GM12878 (cell line): ENCODE measurements around the gene TSPYL6. TPM values are rescaled to one million over a fixed set of nuclear protein-coding genes. Genes with fewer than 3 reads are reported as not detected.
A peak's percentile ranks its signal among the peaks of the same experiment; 100 is the strongest.

Experiments used
- BCLAF1 ChIP-seq: fragments of 450-650 bp; IDR thresholded peaks from 2 replicates; pipeline ENCODE4 v1.6.1; 2017; ENCODE audit warnings: antibody characterized with exemption, mild to moderate bottlenecking, moderate library complexity
- CREM ChIP-seq: IDR thresholded peaks from 2 replicates; pipeline ENCODE4 v1.6.1; 2014; ENCODE audit warnings: antibody characterized with exemption, low read depth
- DPF2 ChIP-seq: fragments of 450-650 bp; IDR thresholded peaks from 2 replicates; pipeline ENCODE4 v1.6.1; 2017; ENCODE audit warnings: mild to moderate bottlenecking
- ETV6 ChIP-seq, 2 experiments: fragments of 450-650 bp in 1 of 2; IDR thresholded peaks in 1 of 2; conservative IDR thresholded peaks in 1 of 2; 2 replicates each; pipeline ENCODE4 v1.6.1; 2014; ENCODE audit warnings: antibody characterized with exemption in 1 of 2, borderline replicate concordance in 1 of 2, low read depth in 1 of 2, mild to moderate bottlenecking in 1 of 2, moderate library complexity in 1 of 2
- FOS ChIP-seq: IDR thresholded peaks from 3 replicates; pipeline ENCODE4 v1.6.1; 2011; ENCODE audit warnings: borderline replicate concordance; ENCODE audit not compliant: insufficient read length; ENCODE audit errors: extremely low read depth
- IRF4 ChIP-seq: IDR thresholded peaks from 2 replicates; pipeline ENCODE4 v1.6.1; 2011; ENCODE audit warnings: low read depth, low read length
- MAX ChIP-seq: IDR thresholded peaks from 2 replicates; pipeline ENCODE4 v1.6.1; 2012; ENCODE audit warnings: low read depth, low read length, improper control_type of control experiment
- NRF1 ChIP-seq: conservative IDR thresholded peaks from 2 replicates; pipeline ENCODE4 v1.6.1; 2011; ENCODE audit warnings: mild to moderate bottlenecking, low read depth, low read length, improper control_type of control experiment
- RBBP5 ChIP-seq: fragments of 200-600 bp; sonication (generic); conservative IDR thresholded peaks from 2 replicates; pipeline ENCODE4 v1.6.1; 2016
- SMAD1 ChIP-seq: fragments of 450-650 bp; IDR thresholded peaks from 2 replicates; pipeline ENCODE4 v1.6.1; 2018; ENCODE audit warnings: mild to moderate bottlenecking, low read depth; ENCODE audit not compliant: partially characterized antibody
- SMAD5 ChIP-seq: IDR thresholded peaks from 2 replicates; pipeline ENCODE4 v1.6.1; 2016; ENCODE audit warnings: antibody characterized with exemption, low read depth
- SMC3 ChIP-seq: IDR thresholded peaks from 2 replicates; pipeline ENCODE4 v1.6.1; 2011; ENCODE audit warnings: low read length, improper control_type of control experiment, borderline replicate concordance
- YBX1 ChIP-seq: fragments of 450-650 bp; IDR thresholded peaks from 2 replicates; pipeline ENCODE4 v1.6.1; 2016; ENCODE audit warnings: antibody characterized with exemption
- polyA plus RNA-seq, 11 experiments: library from polyadenylated mRNA; depleted of rRNA in 4 of 11; unstranded in 6 of 11; stranded (reverse) in 5 of 11; fragments of >200 nt; fragmentation: Nextera tagmentation in 4 of 11; fragmentation: Illumina TruSeq in 1 of 11; extraction: Ambion mirVana in 4 of 11; extraction: Trizol in 1 of 11; gene quantifications; 1 replicate in 1 of 11; 2 replicates in 10 of 11; pipeline versions ENCODE4 v1.2.1 to v1.2.3, GENCODE V29; 2011 to 2016; ENCODE audit warnings: inconsistent platforms in 2 of 11, missing spikeins in 2 of 11, low read depth in 1 of 11
- total RNA-seq, 4 experiments: library from RNA; depleted of rRNA in 3 of 4; stranded (reverse); fragments of >200 nt in 3 of 4; fragmentation: Illumina TruSeq in 1 of 4; extraction: Trizol in 1 of 4; gene quantifications; 2 replicates each; pipeline versions ENCODE4 v1.2.1 to v1.2.3, GENCODE V29; 2013 to 2021
- TF ChIP-seq, protein P1 (sequence below): fragments of 450-650 bp; IDR thresholded peaks from 2 replicates; pipeline ENCODE4 v1.6.1; 2017; ENCODE audit warnings: low read depth, mild to moderate bottlenecking, moderate library complexity
- TF ChIP-seq, protein P2 (sequence below): fragments of 450-650 bp; IDR thresholded peaks from 2 replicates; pipeline ENCODE4 v1.6.1; 2017; ENCODE audit warnings: mild to moderate bottlenecking, moderate library complexity
- TF ChIP-seq, protein P3 (sequence below): fragments of 450-650 bp; IDR thresholded peaks from 2 replicates; pipeline ENCODE4 v1.6.1; 2018; ENCODE audit warnings: mild to moderate bottlenecking, low read depth, moderate library complexity; ENCODE audit not compliant: partially characterized antibody

TSPYL6 gene
- total and polyA plus RNA-seq, 10 of the 15 experiments (the other 5 are each of a cell fraction or from before 2014, with no cell fraction given) = not detected

DNA sequence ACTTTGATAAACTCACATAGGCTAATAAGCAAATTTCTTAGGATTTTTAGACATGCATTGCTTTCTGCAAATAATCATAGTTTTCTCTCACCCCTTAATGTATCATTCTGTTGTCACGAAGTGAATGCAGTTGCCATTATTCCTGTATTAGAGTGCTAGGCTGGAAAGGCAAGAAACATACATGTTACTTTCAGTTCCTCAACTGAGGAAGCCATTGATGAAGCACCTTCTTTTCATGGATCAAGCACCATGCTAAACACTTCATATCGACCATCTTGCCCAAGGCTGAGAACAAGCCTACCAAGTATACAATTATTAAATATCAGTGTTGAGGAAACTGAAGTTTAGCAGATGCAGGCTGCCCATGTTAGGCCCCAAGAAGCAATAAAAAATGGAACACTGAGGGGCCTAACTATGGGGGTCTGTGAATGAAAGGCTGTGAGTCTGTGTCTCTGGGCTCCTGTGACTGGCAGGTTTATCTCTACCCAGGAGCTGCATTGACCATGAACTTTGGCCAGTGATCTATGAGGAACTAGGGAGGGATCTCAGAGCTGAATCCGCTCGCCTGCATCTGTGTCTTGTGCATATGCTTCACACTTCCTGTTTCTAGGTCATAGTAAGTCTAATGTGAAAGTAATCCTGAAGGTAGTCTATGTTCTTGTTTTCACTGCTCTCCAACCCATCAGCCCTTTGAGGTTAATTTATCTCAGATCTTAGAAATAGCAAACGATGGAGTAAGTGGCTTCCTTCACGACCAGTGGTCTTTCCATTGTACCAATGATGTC, 16.0 kb upstream of the TSPYL6 start (continued):
- TF ChIP-seq BCLAF1 (no peak), CREM (no peak), DPF2 (no peak), SMAD1 (no peak), NRF1 (no peak), ETV6 (conservative IDR thresholded peaks at IDR 0.05 in 1 of 2, IDR thresholded peaks at IDR 0.05 in 1 of 2; ENCODE audit: borderline replicate concordance in 1 of 2, low read depth in 1 of 2) (no peak; a peak in 1 of 4 replicates), IRF4 (peak; percentile 72; the same call in 1 of the 2 replicates), YBX1 (no peak), MAX (no peak), FOS (no peak), RBBP5 (no peak), SMAD5 (no peak), SMC3 (no peak)
- TF ChIP-seq, protein P1, sequence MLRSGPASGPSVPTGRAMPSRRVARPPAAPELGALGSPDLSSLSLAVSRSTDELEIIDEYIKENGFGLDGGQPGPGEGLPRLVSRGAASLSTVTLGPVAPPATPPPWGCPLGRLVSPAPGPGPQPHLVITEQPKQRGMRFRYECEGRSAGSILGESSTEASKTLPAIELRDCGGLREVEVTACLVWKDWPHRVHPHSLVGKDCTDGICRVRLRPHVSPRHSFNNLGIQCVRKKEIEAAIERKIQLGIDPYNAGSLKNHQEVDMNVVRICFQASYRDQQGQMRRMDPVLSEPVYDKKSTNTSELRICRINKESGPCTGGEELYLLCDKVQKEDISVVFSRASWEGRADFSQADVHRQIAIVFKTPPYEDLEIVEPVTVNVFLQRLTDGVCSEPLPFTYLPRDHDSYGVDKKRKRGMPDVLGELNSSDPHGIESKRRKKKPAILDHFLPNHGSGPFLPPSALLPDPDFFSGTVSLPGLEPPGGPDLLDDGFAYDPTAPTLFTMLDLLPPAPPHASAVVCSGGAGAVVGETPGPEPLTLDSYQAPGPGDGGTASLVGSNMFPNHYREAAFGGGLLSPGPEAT = no peak
- TF ChIP-seq, protein P2, sequence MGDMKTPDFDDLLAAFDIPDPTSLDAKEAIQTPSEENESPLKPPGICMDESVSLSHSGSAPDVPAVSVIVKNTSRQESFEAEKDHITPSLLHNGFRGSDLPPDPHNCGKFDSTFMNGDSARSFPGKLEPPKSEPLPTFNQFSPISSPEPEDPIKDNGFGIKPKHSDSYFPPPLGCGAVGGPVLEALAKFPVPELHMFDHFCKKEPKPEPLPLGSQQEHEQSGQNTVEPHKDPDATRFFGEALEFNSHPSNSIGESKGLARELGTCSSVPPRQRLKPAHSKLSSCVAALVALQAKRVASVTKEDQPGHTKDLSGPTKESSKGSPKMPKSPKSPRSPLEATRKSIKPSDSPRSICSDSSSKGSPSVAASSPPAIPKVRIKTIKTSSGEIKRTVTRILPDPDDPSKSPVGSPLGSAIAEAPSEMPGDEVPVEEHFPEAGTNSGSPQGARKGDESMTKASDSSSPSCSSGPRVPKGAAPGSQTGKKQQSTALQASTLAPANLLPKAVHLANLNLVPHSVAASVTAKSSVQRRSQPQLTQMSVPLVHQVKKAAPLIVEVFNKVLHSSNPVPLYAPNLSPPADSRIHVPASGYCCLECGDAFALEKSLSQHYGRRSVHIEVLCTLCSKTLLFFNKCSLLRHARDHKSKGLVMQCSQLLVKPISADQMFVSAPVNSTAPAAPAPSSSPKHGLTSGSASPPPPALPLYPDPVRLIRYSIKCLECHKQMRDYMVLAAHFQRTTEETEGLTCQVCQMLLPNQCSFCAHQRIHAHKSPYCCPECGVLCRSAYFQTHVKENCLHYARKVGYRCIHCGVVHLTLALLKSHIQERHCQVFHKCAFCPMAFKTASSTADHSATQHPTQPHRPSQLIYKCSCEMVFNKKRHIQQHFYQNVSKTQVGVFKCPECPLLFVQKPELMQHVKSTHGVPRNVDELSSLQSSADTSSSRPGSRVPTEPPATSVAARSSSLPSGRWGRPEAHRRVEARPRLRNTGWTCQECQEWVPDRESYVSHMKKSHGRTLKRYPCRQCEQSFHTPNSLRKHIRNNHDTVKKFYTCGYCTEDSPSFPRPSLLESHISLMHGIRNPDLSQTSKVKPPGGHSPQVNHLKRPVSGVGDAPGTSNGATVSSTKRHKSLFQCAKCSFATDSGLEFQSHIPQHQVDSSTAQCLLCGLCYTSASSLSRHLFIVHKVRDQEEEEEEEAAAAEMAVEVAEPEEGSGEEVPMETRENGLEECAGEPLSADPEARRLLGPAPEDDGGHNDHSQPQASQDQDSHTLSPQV = no peak
- TF ChIP-seq, protein P3, sequence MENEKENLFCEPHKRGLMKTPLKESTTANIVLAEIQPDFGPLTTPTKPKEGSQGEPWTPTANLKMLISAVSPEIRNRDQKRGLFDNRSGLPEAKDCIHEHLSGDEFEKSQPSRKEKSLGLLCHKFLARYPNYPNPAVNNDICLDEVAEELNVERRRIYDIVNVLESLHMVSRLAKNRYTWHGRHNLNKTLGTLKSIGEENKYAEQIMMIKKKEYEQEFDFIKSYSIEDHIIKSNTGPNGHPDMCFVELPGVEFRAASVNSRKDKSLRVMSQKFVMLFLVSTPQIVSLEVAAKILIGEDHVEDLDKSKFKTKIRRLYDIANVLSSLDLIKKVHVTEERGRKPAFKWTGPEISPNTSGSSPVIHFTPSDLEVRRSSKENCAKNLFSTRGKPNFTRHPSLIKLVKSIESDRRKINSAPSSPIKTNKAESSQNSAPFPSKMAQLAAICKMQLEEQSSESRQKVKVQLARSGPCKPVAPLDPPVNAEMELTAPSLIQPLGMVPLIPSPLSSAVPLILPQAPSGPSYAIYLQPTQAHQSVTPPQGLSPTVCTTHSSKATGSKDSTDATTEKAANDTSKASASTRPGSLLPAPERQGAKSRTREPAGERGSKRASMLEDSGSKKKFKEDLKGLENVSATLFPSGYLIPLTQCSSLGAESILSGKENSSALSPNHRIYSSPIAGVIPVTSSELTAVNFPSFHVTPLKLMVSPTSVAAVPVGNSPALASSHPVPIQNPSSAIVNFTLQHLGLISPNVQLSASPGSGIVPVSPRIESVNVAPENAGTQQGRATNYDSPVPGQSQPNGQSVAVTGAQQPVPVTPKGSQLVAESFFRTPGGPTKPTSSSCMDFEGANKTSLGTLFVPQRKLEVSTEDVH = no peak
